ENCODE measurements around the gene GTF2F2.

DNA sequence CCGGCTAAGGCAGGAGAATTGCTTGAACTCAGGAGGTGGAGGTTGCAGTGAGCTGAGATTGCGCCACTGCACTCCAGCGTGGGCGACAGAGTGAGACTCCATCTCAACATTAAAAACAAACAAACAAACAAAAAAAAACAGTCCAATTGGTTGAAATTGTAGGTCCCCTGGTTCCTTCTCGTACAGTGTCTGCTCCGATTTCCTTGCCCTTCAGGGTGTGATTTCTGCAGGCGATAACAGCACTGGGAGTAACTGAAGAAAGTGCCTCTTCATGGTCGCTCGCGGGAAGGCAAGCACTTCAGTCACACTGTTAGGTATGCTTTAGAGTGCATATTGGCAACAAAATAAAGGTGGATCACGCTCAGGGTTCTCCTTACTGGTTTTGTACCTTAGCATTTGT is 181.0 kb downstream of the GTF2F2 start:
- TF ChIP-seq, protein P1, sequence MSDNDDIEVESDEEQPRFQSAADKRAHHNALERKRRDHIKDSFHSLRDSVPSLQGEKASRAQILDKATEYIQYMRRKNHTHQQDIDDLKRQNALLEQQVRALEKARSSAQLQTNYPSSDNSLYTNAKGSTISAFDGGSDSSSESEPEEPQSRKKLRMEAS (IDR thresholded peaks at IDR 0.05; ENCODE audit: insufficient read depth, insufficient read length), result no peak
- TF ChIP-seq MYC (IDR thresholded peaks at IDR 0.05; ENCODE audit: low read depth, low read length), result no peak
- TF ChIP-seq, protein P2, sequence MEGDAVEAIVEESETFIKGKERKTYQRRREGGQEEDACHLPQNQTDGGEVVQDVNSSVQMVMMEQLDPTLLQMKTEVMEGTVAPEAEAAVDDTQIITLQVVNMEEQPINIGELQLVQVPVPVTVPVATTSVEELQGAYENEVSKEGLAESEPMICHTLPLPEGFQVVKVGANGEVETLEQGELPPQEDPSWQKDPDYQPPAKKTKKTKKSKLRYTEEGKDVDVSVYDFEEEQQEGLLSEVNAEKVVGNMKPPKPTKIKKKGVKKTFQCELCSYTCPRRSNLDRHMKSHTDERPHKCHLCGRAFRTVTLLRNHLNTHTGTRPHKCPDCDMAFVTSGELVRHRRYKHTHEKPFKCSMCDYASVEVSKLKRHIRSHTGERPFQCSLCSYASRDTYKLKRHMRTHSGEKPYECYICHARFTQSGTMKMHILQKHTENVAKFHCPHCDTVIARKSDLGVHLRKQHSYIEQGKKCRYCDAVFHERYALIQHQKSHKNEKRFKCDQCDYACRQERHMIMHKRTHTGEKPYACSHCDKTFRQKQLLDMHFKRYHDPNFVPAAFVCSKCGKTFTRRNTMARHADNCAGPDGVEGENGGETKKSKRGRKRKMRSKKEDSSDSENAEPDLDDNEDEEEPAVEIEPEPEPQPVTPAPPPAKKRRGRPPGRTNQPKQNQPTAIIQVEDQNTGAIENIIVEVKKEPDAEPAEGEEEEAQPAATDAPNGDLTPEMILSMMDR (IDR thresholded peaks at IDR 0.05; ENCODE audit: extremely low read depth in 1 of 2, insufficient read depth in 1 of 2, low read depth in 1 of 2, low read length in 2 of 2), result no peak
- TF ChIP-seq EZH2 (IDR thresholded peaks at IDR 0.05; ENCODE audit: borderline replicate concordance, low read depth, low read length, severe bottlenecking), result no peak
- no peak for TF ChIP-seq POLR2A (IDR thresholded peaks at IDR 0.05; ENCODE audit: low read depth, low read length)
- TF ChIP-seq POLR2AphosphoS5 (IDR thresholded peaks at IDR 0.05; ENCODE audit: insufficient read depth, low read depth, low read length), result no peak
- no peak for TF ChIP-seq GATA2 (IDR thresholded peaks at IDR 0.05; ENCODE audit: insufficient read depth, insufficient read length, low read depth, low read length)
